GDM1 (cell line): ENCODE measurements around the gene MAML1.

Source experiments
- DNase-seq: peaks from one replicate; lab custom pipeline; 2025; lab: John Stamatoyannopoulos, UW

MAML1 gene

DNA sequence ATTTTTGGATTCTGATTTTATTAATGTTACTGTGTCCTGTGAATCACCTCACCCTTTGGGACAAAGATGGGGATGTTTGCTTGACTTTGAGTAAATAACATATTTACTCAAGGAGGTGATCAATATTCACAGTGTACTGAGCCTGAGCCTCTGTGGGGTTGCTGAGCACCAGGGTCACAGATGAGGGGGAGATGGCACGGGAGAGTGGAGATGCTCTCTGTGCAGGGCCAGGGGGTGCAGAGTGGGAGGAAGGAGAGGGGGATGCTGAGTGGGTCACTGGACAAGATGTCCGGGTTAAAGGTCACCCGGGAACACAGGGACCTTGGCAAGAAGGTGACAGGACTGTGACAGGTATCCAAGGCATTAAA is 92.1 kb downstream of the MAML1 start:
- no peak for DNase-seq

DNA sequence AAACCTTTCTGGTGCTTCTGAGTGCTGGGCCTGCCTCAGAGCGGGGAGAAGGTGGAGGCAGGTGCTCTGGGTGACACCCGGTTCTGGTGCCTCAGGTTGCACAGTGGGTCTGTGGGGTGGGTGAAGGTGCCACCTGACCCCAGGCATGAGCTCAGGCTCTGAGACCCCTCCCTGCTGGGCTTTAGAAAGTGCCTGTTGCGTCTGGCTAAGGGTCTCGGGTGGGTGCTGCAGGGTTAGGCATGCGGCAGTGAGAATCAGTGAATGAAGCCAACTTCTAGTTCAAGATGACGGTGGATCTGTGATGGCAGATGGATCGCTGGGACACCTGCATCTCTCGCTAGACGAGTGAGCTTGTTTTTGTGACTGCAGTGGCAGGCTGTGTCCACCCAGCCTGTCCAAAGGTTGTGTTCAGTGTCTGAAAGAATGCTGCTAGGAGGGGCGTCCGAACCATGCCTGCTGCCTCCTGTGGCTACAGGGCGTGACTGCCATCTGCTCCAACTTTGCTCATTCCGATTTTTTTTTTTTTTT is 93.1 kb downstream of the MAML1 start:
- no peak for DNase-seq
